Upper lobe of left lung (tissue), 6 donors: ENCODE results near the gene BFSP2. TPM values are rescaled to one million over a fixed set of nuclear protein-coding genes. Genes with fewer than 3 reads are reported as not detected.

Experiments
- ATAC-seq, 2 donors: fragments of 200-7000 bp; cut with Tn5 transposase; one replicate each; pipeline ENCODE4 v1.9.1; 2022; ENCODE audit warnings: mild to moderate bottlenecking in 2 of 2, moderate library complexity in 2 of 2; ENCODE audit not compliant: low FRiP score in 2 of 2
- DNase-seq, 2 donors: peaks; one replicate each; pipeline ENCODE4 v3.0.0-alpha.2; 2019 to 2020
- H3K27ac ChIP-seq, 4 donors: fragments of 200-600 bp; sonication (generic); one replicate each; pipeline ENCODE4 v1.5.1; 2016 to 2019
- H3K27me3 ChIP-seq, 4 donors: fragments of 200-600 bp; sonication (generic); one replicate each; pipeline ENCODE4 v1.5.1; 2017 to 2019
- H3K36me3 ChIP-seq, 4 donors: fragments of 200-600 bp; sonication (generic); one replicate each; pipeline ENCODE4 v1.5.1; 2016 to 2019
- H3K4me1 ChIP-seq, 4 donors: fragments of 200-600 bp; sonication (generic); one replicate each; pipeline ENCODE4 v1.5.1; 2018 to 2019
- H3K4me3 ChIP-seq, 4 donors: fragments of 200-600 bp; sonication (generic); one replicate each; pipeline ENCODE4 v1.5.1; 2017 to 2019; ENCODE audit warnings: mild to moderate bottlenecking in 2 of 4, moderate library complexity in 1 of 4
- H3K9me3 ChIP-seq, 4 donors: fragments of 200-600 bp; sonication (generic); one replicate each; pipeline ENCODE4 v1.5.1; 2018 to 2019
- EP300 ChIP-seq, 4 donors: sonication (generic); formaldehyde crosslinking; IDR thresholded peaks; one replicate each; pipeline ENCODE4 v1.5.1; 2017; ENCODE audit warnings: antibody characterized with exemption in 4 of 4, control low read depth in 2 of 4
- POLR2A ChIP-seq, 4 donors: fragments of 450-650 bp; IDR thresholded peaks; one replicate each; pipeline ENCODE4 v1.5.1; 2016 to 2017; ENCODE audit warnings: antibody characterized with exemption in 4 of 4, mild to moderate bottlenecking in 2 of 4
- POLR2AphosphoS5 ChIP-seq, 2 donors: sonication (generic); formaldehyde crosslinking; IDR thresholded peaks; one replicate each; pipeline ENCODE4 v1.5.1; 2017; ENCODE audit warnings: antibody characterized with exemption in 2 of 2
- WGBS, 2 donors: methylation state at CpG; one replicate each; pipeline ENCODE4 v1.1.5; 2017 to 2018; 5-methylcytosine and 5-hydroxymethylcytosine counted together
- total RNA-seq, 6 donors: library from RNA; depleted of rRNA in 4 of 6; stranded (reverse); fragments of >200 nt in 4 of 6; gene quantifications; one replicate each; pipeline versions ENCODE4 v1.1.0 to v1.2.1, GENCODE V29; 2016 to 2021
- TF ChIP-seq, protein P1 (sequence below), 6 experiments: fragments of 450-650 bp in 4 of 6; fragments of 200-600 bp in 2 of 6; sonication (generic) in 2 of 6; IDR thresholded peaks; one replicate each; pipeline ENCODE4 v1.5.1; 2016 to 2019; ENCODE audit warnings: antibody characterized with exemption in 6 of 6
- donor health status: DM: no; HTN: no; CAD: no; lungs with moderate emphysema.
- donor health status: DM: no; HTN: yes; CAD: no; lungs with severe emphysema.

The BFSP2 gene
- total RNA-seq, 6 donors from 2014 or later = 0.69 TPM; not detected in 5

DNA sequence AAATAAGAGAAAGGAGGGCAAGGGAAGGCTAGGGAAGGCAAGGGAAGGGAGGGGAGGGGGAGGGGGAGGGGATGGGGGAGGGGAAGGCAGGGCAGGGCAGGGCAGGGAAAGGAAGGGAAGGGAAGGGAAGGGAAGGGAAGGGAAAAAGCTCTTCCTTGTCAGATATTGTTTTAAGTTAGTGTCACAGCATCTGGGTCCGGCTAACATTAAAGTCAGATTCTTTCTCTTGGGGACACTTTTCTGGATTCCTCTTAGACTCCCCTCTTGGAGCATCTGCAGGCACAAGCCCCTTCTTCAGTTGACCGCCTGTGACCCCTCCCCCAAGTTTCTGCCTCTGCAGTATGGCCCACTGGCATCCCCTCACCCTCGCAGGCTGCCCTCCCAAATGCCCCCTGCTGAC is 26.0 kb downstream of the BFSP2 start:
- H3K36me3 ChIP-seq = no peaks in the 10 kb centered on the region
- ATAC-seq (no peak), DNase-seq (peak in 1 of 2 donors; percentile 15)
- H3K27me3 ChIP-seq = no peaks in the 10 kb centered on the region
- 68 to 79% methylated on average over 3 of the region's 3 CpGs for WGBS, 2 donors
- no peak for TF ChIP-seq EP300 (IDR thresholded peaks at IDR 0.05)
- TF ChIP-seq, protein P1, sequence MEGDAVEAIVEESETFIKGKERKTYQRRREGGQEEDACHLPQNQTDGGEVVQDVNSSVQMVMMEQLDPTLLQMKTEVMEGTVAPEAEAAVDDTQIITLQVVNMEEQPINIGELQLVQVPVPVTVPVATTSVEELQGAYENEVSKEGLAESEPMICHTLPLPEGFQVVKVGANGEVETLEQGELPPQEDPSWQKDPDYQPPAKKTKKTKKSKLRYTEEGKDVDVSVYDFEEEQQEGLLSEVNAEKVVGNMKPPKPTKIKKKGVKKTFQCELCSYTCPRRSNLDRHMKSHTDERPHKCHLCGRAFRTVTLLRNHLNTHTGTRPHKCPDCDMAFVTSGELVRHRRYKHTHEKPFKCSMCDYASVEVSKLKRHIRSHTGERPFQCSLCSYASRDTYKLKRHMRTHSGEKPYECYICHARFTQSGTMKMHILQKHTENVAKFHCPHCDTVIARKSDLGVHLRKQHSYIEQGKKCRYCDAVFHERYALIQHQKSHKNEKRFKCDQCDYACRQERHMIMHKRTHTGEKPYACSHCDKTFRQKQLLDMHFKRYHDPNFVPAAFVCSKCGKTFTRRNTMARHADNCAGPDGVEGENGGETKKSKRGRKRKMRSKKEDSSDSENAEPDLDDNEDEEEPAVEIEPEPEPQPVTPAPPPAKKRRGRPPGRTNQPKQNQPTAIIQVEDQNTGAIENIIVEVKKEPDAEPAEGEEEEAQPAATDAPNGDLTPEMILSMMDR (IDR thresholded peaks at IDR 0.05) = no peak
- no peak for TF ChIP-seq POLR2AphosphoS5 (IDR thresholded peaks at IDR 0.05)
- TF ChIP-seq POLR2A (IDR thresholded peaks at IDR 0.05) = no peak
- H3K4me1 ChIP-seq = peaks cover 0 to 7% (median 3%) of the 10 kb centered on the region in 4 donors
- no peaks in the 10 kb centered on the region for H3K9me3 ChIP-seq
- H3K27ac ChIP-seq = no peak overlapping the region
- H3K4me3 ChIP-seq = no peak overlapping the region

DNA sequence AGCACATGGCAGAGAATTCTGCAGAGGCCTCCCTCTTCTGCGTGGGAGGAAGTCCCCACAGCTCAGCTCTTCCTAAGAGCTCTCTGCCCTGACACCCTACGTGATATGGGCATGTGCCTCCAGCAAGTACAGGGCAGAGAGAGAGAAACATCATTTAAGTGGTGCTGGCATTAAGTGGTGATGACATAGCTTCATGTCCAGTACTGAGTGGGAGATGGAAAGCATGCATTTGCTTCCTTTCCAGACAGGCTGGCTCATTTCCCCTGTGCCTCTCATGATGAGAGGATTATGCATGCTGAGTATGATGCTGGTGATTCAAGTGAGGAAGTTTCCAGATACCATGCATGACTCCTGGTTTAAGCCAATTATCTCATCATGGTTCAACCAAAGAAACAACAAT is 26.9 kb downstream of the BFSP2 start:
- H3K9me3 ChIP-seq = no peaks in the 10 kb centered on the region
- WGBS, 2 donors = 72 to 88% methylated on average over 2 of the region's 2 CpGs
- H3K4me1 ChIP-seq = peaks cover 0 to 7% (median 3%) of the 10 kb centered on the region in 4 donors
- ATAC-seq (peak in 1 of 2 donors; percentile 58), DNase-seq (no peak)
- TF ChIP-seq POLR2AphosphoS5 (IDR thresholded peaks at IDR 0.05) = no peak
- TF ChIP-seq POLR2A (IDR thresholded peaks at IDR 0.05) = no peak
- TF ChIP-seq, protein P1 (IDR thresholded peaks at IDR 0.05) = no peak
- TF ChIP-seq EP300 (IDR thresholded peaks at IDR 0.05) = no peak
- H3K4me3 ChIP-seq = no peak overlapping the region
- H3K27ac ChIP-seq = no peak overlapping the region
- no peaks in the 10 kb centered on the region for H3K27me3 ChIP-seq
- H3K36me3 ChIP-seq = no peaks in the 10 kb centered on the region

DNA sequence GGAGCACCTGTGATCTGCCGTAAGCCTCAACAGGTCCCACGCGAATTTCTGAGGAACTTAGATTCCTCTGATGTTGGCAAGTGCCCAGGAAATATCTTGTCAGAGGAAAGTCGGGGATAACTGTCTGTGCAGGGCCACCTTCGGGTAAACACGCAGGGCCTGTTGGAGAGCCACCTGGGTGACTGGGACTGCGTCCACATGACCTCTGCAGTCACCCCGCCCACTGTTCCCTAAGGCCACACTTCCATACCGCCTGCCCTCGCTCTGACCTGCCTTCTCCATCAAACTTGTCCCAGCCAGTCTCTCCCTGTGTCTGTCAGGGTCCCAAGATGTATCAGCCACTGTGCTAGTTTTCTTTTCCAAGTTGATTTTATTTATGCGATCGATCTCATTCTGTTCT is 28.7 kb downstream of the BFSP2 start:
- Histone ChIP-seq H3K36me3 (no peaks in the 10 kb centered on the region), H3K27ac (no peak overlapping the region), H3K4me3 (no peak overlapping the region), H3K27me3 (no peaks in the 10 kb centered on the region), H3K4me1 (peaks cover 0 to 4% (median 1%) of the 10 kb centered on the region in 4 donors), H3K9me3 (no peaks in the 10 kb centered on the region)
- DNase-seq (peak in 1 of 2 donors; percentile 15), ATAC-seq (no peak)
- no peak for TF ChIP-seq POLR2AphosphoS5 (IDR thresholded peaks at IDR 0.05)
- WGBS, 2 donors = 74 to 80% methylated on average over 12 of the region's 12 CpGs

DNA sequence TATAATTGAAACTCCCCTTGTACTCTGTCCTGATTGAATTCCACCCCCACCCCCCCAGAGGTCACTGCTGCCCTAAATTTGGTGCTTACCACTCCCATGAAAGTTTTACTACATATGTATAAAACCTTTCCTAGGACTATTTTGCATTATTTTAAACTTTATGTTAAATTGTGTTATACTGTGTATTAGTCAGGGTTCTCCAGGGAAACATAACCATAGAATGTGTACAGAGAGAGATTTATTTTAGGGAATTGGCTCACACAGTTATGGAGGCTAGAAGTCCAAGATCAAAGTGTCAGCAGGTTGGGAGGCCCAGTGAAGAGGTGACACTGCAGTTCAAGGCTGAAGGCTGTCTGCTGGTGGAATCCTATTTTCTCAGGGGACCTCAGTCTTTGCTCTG is 29.2 kb downstream of the BFSP2 start:
- Histone ChIP-seq H3K4me1 (no peaks in the 10 kb centered on the region), H3K4me3 (no peak overlapping the region), H3K36me3 (no peaks in the 10 kb centered on the region), H3K27me3 (no peaks in the 10 kb centered on the region), H3K9me3 (no peaks in the 10 kb centered on the region), H3K27ac (no peak overlapping the region)
- TF ChIP-seq POLR2A (IDR thresholded peaks at IDR 0.05) (no peak), POLR2AphosphoS5 (IDR thresholded peaks at IDR 0.05) (no peak), EP300 (IDR thresholded peaks at IDR 0.05) (no peak)
- TF ChIP-seq, protein P1 (IDR thresholded peaks at IDR 0.05) = no peak
- no peak for DNase-seq
- no peak for ATAC-seq

DNA sequence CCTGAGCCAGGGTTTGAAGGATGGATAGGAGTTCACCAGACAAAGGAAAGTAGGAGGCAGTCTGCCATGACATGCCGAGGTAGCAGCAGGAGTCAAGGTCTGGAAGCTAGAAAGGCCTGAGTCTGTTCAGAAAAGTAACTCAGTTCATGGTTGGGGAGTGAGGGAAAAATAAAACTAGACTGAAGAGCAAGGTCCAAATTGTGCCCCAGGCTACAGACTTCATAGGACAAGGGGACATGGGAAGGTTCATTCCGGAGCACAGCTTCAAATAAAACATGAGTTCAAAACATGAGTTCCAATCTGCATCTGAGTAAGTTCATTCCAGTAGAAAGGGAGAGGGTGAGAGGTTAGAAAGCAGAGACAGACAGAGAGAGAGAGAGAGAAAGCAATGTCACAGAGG is 39.7 kb downstream of the BFSP2 start:
- 98 to 100% methylated on average over 2 of the region's 2 CpGs for WGBS, 2 donors
- Histone ChIP-seq H3K4me1 (peaks cover 0 to 11% (median 5%) of the 10 kb centered on the region in 4 donors), H3K4me3 (no peak overlapping the region), H3K9me3 (no peaks in the 10 kb centered on the region), H3K36me3 (no peaks in the 10 kb centered on the region), H3K27ac (no peak overlapping the region), H3K27me3 (no peaks in the 10 kb centered on the region)
- no peak for ATAC-seq
- no peak for DNase-seq
- no peak for TF ChIP-seq POLR2A (IDR thresholded peaks at IDR 0.05)
- TF ChIP-seq, protein P1 (IDR thresholded peaks at IDR 0.05) = no peak
- no peak for TF ChIP-seq EP300 (IDR thresholded peaks at IDR 0.05)
- no peak for TF ChIP-seq POLR2AphosphoS5 (IDR thresholded peaks at IDR 0.05)
